Chondrocyte (in vitro differentiated cells): Measurements from ENCODE around the gene ZBTB3. TPM values are rescaled to one million over a fixed set of nuclear protein-coding genes. Genes with fewer than 3 reads are reported as not detected.

Experiments used
- DNase-seq: peaks from one replicate; pipeline ENCODE4 v3.0.0; 2021; ENCODE audit warnings: mixed read lengths, low spot score
- H3K27ac Mint-ChIP-seq: one replicate; pipeline ENCODE4 v1.8.0; 2021; ENCODE audit warnings: mild to moderate bottlenecking, moderate library complexity, mixed read lengths; ENCODE audit not compliant: unreplicated experiment
- H3K27me3 Mint-ChIP-seq: 2 replicates; pipeline ENCODE4 v1.8.0; 2021; ENCODE audit warnings: low read depth, mixed read lengths
- H3K36me3 Mint-ChIP-seq: 2 replicates; pipeline ENCODE4 v1.8.0; 2021; ENCODE audit warnings: low read depth, mixed read lengths
- H3K4me1 Mint-ChIP-seq: 2 replicates; pipeline ENCODE4 v1.8.0; 2021; ENCODE audit warnings: low read depth, mild to moderate bottlenecking, mixed read lengths
- H3K4me3 Mint-ChIP-seq: one replicate; pipeline ENCODE4 v1.8.0; 2021; ENCODE audit warnings: mild to moderate bottlenecking, moderate library complexity, mixed read lengths; ENCODE audit not compliant: unreplicated experiment
- H3K9me3 Mint-ChIP-seq: 2 replicates; pipeline ENCODE4 v1.8.0; 2021; ENCODE audit warnings: low read depth, mixed read lengths
- CTCF ChIP-seq: fragments of 200-600 bp; sonication (generic); IDR thresholded peaks from 2 replicates; pipeline ENCODE4 v1.5.0; 2021; ENCODE audit warnings: antibody characterized with exemption, mild to moderate bottlenecking, moderate library complexity
- total RNA-seq: library from RNA; stranded (reverse); gene quantifications from 3 replicates; pipeline ENCODE4 v1.2.1, GENCODE V29; 2021

Gene ZBTB3
- total RNA-seq, 1 donor from 2014 or later = 10.2 TPM

- DNase-seq = no peak
- TF ChIP-seq CTCF = no peak
- Mint-ChIP-seq H3K36me3 (peaks cover 12% of the 10 kb centered on the region), H3K4me3 (peak overlapping the region; percentile 87), H3K27ac (peak overlapping the region; percentile 99), H3K27me3 (no peaks in the 10 kb centered on the region), H3K9me3 (no peaks in the 10 kb centered on the region), H3K4me1 (peaks cover 38% of the 10 kb centered on the region)
These were observed 45.2 kb downstream of the ZBTB3 start for GRCh38 chr11:62708793-62709192.

- Mint-ChIP-seq H3K4me3 (peak overlapping the region; percentile 87), H3K27ac (no peak overlapping the region), H3K36me3 (peaks cover 11% of the 10 kb centered on the region), H3K9me3 (no peaks in the 10 kb centered on the region), H3K4me1 (peaks cover 38% of the 10 kb centered on the region), H3K27me3 (no peaks in the 10 kb centered on the region)
- DNase-seq = no peak
- no peak for TF ChIP-seq CTCF
These were observed 45.6 kb downstream of the ZBTB3 start for GRCh38 chr11:62708392-62708791.

- peak; percentile 69 for DNase-seq
- Mint-ChIP-seq H3K36me3 (peaks cover 10% of the 10 kb centered on the region), H3K4me3 (peak within 1 kb of the TSS; percentile 92), H3K9me3 (no peaks in the 10 kb centered on the region), H3K27ac (peak within 1 kb of the TSS; percentile 84), H3K27me3 (no peaks in the 10 kb centered on the region), H3K4me1 (peaks cover 38% of the 10 kb centered on the region)
- TF ChIP-seq CTCF = no peak
These were observed 46.6 kb downstream of the ZBTB3 start, which contains the start of the genes BSCL2 and GNG3 for GRCh38 chr11:62707277-62707861. BSCL2 (minus strand) TSS chr11:62707424; CDS start chr11:62707195, 229 bp downstream. GNG3 (plus strand) TSS chr11:62707676; CDS start chr11:62708296, 620 bp downstream.

GRCh38 chr11:62706850-62707247 is 47.1 kb downstream of the ZBTB3 start:
- no peak for DNase-seq
- peaks cover 8% of the 10 kb centered on the region for H3K36me3 Mint-ChIP-seq
- no peak for TF ChIP-seq CTCF
- peaks cover 38% of the 10 kb centered on the region for H3K4me1 Mint-ChIP-seq
- peak overlapping the region; percentile 84 for H3K27ac Mint-ChIP-seq
- peak overlapping the region; percentile 92 for H3K4me3 Mint-ChIP-seq
- H3K27me3 Mint-ChIP-seq = no peaks in the 10 kb centered on the region
- no peaks in the 10 kb centered on the region for H3K9me3 Mint-ChIP-seq

- Mint-ChIP-seq H3K4me1 (peaks cover 38% of the 10 kb centered on the region), H3K27ac (peak overlapping the region; percentile 95), H3K36me3 (peaks cover 8% of the 10 kb centered on the region), H3K9me3 (no peaks in the 10 kb centered on the region), H3K27me3 (no peaks in the 10 kb centered on the region), H3K4me3 (peak overlapping the region; percentile 92)
- no peak for TF ChIP-seq CTCF
- peak; percentile 97 for DNase-seq
These were observed 47.8 kb downstream of the ZBTB3 start for GRCh38 chr11:62705880-62706849.
